ENCODE data around the gene ACVR2B.

ACVR2B gene

DNA sequence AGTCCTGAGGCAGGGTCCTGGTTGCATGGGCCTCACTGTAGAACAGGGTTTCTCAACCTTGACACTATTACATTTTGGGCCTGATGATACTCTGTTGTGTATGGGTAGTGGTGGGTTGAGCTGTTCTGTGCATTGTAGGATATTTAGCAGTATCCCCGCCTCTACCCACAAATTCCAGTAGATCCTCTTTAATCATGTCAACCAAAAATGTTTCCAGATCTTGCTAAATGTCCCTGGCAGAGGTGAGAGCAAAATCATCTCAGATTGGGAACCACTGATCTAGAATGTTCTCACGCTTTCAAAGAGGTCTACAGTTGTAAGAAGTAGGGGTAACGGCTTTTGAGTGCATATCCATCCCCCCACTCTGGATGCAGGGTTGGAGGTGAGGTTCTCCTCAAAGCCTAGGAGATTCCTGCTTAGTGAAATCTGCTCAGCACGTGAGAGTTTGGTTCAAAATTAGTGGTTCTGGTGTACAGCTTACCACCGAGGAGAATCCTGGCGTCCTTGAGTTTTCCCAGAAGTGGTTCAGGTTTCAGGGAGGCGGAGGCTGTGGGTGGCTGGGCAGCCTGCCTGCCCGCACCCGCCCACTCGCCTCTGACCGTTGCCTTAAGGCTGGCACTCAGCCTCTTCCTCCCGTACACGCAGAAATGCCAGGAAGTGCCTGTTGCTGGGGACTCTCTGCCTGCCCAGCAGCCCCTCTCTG, 5.3 kb downstream of the ACVR2B start:
- peak; percentile 74 for DNase-seq

DNA sequence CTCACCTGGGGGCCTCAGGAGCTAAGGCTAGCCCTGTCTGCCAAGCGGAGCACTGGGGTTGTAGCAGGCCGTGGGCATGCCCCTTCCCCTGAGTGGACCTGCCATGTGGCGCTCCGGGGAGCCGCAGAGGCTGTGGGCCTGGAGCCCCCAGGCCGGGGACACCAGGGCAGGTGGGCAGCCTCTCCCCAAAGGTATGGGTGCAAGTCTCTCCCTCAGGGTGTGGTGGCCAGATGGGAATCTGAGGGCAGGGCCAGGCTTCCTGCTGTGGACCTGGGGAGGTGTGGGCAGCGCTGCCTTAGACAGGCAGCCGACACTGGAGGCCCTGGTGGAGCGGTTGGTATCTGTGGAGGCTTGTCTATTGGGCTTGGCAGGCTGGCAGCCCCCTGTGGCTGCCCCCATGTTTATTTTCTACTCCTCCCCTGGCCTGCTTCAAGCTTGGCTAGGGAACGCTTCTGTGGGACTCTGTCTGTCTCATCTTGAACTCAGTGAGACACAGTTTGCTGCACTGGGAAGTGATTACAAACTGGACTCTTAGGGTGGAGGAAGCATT, 5.9 kb downstream of the ACVR2B start:
- DNase-seq, result no peak

DNA sequence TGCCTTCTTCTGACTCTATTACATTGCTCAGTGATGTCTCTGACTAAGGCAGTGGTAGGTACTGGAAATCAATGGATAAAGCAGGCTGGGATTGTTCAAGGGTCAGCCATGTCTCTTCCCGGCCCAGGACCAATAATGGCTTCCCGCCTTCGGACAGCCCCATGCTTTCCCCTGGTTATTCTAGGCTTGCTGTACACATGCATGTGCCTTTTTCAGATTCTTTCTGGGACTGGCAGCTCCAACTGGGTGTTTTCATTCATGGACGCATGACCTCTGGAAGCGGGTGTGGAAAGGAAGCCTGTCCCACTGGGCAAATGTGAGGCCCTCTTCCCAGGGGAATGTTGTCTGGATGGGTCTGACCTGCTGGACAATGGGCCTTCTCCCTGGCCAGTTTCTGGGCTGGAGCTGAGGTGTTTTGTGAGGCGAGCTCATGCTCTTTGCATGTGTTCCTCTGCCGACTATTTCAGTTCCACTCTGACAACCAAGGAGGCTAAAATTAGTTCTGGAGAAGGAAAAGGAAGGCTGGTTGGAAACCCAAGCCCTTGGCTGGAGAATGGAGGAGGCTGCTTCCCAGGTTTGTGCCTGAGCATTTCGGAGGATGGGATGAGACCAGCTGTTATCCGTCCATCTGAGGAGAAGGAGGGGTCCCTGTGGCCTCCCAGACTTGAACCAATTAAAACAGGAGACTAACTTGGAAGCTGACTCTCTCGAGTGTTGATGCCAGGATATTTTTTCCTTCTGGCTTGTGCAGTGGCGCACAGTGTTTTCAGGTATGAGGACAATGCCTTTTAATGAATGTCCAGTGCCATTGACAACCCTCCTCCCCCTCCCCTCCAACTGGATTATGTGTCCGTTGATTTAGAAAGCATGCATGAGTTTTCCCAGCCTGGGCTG, 6.9 kb downstream of the ACVR2B start:
- DNase-seq, result peak; percentile 65

- no peak for DNase-seq
Measured at GRCh38 chr3:38465588-38466154, 12.0 kb downstream of the ACVR2B start.

DNA sequence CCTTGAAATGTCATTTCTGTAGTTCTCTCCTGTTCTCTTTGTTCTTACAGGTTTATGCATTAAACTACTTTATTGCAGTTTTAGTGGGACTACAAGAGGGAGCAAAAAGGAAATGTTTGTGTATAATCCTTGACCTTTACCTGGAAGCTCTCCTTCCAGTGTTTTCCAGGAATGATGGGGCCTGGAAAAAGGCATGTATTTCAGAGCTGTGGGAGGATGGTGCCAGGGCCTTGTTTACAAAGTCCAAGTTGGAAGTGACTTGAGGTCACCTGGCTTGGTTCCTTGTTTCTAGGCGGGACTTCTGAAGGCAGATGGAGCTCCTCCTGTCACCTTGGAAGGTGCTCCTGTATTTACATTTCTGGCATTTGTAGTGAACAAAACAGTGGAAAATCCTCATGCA, 15.1 kb downstream of the ACVR2B start:
- DNase-seq, result no peak

DNA sequence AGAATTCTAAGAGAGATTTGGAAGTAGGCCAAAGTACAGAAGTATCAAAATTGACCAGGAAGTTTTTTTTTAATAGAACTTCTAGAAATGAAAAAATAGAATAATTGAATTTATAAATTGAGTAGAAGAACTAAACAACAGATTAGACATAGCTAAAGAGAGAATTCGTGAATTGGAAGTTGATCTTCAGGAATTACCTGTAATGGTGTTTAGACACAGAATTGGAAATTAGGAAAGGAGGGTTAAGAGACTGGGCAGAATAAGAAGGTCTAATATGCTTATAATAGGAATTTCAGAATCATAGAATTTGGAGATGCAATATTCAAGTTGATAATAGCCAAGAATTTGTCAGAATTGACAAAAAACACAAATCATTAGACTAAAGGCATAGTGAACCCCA, 16.2 kb downstream of the ACVR2B start:
- DNase-seq, result no peak

GRCh38 chr3:38471260-38471857, 17.7 kb downstream of the ACVR2B start:
- DNase-seq, result no peak

DNA sequence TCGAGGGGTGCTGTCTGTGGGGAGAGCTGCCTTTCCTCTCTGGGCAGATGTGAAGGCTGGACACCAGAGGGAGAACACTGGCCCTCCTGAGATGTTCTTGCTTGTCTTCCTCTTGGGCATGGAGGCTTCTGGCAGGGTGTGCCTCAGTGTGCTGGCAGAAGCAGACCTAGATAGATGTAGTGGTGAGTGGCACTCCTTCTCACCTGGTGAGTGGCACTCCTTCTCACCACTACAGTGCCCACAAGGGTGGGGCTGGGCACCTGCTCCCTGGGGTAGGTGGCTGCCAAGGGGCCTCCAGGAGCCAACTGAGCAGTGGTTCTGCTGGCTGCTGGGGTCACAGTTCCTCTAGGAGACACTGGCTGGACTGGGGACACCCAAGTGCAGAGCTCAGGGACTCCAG, 18.7 kb downstream of the ACVR2B start:
- DNase-seq, result no peak

DNA sequence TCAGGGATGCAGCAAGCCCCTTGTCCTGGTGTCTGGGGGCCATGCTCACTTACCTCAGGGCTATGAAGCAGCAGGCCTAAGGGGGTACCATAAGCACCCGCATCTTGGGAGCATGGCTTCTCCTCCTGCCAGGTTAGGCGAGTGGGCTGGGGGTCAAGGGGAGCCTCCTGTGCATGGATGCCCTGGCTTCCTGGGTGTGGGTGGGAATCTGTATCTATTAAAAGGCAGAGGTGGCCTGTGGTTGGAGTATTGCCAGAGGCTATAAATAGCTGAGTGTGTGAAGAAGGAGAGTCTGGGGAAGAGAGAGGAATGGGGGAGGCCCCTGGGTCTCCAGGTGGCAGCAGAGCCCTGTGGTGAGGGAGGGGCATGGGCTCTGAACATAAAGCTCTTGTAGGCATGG, 19.5 kb downstream of the ACVR2B start:
- DNase-seq, result no peak

DNA sequence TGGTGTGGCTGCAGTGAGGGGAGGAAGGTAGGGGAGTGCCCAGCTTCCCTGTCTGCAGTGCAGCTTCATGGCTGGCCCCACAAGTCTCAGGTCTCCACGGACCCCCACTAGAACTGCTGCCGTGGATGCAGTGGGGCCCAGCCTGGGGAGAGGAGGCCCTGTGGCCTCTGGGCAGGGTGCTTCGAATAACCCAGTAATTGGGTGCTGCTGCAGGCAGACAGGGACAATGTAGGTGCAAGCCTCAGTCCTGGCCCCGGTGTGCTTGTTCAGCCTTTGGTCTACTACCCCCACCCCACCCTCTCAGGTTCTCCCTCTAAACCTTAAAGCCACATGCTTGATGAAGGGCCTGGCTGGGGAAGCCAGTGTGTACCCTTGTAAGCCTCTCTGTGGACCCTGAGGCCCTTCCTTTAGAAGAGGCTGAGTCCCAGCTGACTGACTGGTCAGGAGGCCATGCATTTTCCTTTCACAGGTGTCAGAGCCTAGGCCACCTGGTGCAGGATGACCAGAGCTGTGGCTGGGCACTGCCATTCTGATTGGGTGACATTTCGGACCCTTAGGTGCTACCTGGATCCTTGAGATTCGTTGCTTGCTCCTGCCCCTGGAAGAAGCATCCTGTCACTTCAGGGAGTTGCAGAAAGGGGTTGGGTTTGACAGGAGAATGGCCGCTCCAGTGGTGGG, 21.4 kb downstream of the ACVR2B start:
- DNase-seq, result no peak

- no peak for DNase-seq
Measured at GRCh38 chr3:38475716-38476115, 22.0 kb downstream of the ACVR2B start.

DNA sequence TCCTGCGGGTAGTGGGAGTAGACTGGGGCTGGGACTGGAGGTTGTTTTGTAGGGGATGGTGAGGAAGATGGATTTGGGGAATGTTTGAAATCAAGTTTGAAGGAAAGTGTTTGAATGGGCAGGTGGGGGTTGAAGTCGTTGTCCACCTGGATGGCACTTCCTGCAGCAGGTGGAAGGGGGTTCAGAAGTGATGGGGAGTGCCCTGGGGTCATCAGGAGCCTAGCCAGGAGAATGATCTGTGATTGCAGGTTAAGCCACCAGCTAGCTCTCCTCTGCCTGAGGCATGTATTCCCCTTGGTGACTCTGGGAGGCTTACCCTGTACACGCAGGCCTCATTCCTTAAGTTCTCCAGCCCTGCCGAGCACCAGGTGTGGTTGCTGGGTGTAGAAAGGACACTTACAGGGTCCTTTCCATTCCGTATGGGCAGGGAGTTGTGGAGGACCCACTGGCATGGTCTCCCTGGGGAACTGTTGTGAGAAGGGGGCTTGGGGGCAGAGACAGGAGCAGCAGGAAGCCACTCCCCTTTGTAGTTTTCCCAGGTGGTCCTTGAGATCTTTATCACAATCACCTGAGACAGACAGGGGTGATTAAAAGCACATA, 22.6 kb downstream of the ACVR2B start:
- no peak for DNase-seq

DNA sequence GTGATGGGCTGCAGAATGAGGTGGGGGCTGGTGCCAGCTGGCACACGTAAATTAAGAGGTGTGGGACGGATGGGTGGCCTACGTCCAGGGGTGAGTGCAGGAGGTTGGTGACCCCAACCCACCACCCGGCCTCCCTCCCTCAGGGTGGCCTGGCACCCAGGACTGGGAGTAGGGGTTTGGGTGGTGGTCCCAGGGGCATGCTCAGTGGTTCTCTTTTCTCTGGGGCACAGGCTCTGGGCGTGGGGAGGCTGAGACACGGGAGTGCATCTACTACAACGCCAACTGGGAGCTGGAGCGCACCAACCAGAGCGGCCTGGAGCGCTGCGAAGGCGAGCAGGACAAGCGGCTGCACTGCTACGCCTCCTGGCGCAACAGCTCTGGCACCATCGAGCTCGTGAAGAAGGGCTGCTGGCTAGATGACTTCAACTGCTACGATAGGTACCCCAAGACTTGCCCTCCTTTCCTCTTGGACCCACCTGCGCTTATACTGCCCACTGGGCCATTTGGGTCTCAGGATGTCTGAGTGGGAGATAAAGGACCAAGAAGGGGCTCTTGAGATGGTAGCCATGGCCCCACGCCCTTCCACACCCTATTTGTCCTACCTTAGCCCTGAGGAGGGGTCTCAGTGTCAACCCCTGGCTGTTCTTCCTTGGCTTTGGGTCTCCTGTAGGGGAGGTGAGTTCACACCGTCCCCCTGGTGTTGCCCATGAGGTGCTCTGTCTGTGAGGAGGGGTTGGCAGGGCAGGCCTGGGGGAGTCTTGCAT, 23.5 kb downstream of the ACVR2B start:
- DNase-seq, result no peak

DNA sequence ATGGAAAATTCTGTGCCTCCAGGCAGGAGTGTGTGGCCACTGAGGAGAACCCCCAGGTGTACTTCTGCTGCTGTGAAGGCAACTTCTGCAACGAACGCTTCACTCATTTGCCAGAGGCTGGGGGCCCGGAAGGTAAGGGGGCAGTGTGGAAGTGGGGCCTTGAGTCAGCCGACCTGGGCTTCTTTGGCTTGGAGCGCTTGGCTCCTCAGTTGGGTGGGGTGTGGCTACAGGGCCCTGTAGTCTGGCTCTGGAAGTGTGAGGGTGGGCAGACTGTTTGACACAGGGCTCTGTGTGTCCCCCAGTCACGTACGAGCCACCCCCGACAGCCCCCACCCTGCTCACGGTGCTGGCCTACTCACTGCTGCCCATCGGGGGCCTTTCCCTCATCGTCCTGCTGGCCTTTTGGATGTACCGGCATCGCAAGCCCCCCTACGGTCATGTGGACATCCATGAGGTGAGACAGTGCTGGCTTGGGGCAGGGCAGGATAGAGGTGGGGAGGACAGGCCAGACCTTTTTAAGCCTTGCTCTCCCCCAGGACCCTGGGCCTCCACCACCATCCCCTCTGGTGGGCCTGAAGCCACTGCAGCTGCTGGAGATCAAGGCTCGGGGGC, 24.3 kb downstream of the ACVR2B start:
- no peak for DNase-seq

DNA sequence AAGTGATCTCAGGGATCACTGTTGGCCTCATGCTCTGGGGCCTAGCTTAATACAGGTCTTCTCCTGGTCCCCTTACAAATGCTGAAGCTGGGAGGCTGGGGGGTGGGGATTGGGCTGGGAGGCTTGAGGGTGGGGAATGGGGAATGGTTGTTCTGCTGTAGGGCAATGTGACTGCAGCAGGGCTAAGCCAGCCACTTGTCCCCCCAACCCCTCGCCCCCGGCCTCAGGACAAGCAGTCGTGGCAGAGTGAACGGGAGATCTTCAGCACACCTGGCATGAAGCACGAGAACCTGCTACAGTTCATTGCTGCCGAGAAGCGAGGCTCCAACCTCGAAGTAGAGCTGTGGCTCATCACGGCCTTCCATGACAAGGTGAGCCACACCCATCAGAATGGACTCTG, 25.2 kb downstream of the ACVR2B start:
- no peak for DNase-seq

DNA sequence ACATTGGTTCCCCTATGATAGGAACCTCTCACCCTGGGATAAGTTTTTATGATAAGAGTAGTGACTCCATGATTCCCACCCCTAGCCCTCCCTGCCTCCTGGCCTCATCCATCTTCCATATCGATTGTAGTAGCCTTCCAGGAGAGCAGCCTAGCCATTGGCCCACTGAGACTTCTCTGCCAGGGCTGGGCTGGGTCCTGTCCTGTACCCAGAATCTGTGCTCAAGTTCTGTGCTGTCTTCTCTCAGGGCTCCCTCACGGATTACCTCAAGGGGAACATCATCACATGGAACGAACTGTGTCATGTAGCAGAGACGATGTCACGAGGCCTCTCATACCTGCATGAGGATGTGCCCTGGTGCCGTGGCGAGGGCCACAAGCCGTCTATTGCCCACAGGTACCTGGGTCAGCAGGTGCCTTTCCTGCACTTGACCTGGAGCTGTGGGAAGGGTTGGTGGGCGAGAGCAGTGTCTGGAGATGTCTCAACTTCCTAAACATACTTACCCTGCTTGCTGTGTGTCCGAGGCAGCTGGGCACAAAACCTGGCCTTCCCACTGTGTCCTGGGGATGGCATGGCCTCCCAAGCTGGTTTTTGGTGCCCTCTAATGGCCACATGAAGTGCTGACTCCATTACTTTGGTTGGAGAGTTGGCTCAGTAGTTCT, 25.9 kb downstream of the ACVR2B start:
- peak; percentile 76 for DNase-seq

GRCh38 chr3:38480093-38480445, 26.4 kb downstream of the ACVR2B start:
- no peak for DNase-seq

DNA sequence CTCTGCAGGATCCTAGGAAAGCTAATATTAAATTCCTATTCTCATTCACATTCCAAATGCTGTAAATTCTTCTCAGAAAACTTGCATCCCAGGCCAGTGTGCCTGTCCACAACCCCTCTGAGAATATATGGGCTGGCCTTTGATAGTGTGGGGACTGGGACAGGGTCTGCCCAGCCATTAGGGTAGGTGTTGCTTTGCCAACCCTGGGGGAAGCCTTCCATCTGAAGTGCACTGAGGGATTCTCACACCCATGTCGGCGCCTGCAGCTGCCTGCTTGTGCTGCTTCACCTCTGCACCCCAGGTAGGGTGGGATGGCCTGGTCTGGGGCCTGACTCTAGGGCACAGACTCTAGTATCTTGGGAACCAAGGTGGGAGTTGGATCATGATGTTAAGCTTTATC, 27.2 kb downstream of the ACVR2B start:
- no peak for DNase-seq

DNA sequence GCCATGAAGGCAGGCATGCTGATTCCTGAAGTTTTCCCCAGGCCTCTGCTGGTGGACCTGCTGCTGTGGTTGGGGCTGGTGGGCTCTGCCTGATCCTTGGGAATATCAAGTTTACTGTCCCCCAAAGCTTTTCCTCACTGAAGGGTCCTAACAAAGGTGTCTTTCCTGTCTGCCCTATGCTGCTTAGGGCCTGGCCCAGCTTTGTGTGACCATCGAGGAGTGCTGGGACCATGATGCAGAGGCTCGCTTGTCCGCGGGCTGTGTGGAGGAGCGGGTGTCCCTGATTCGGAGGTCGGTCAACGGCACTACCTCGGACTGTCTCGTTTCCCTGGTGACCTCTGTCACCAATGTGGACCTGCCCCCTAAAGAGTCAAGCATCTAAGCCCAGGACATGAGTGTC, 29.3 kb downstream of the ACVR2B start:
- DNase-seq, result no peak

DNA sequence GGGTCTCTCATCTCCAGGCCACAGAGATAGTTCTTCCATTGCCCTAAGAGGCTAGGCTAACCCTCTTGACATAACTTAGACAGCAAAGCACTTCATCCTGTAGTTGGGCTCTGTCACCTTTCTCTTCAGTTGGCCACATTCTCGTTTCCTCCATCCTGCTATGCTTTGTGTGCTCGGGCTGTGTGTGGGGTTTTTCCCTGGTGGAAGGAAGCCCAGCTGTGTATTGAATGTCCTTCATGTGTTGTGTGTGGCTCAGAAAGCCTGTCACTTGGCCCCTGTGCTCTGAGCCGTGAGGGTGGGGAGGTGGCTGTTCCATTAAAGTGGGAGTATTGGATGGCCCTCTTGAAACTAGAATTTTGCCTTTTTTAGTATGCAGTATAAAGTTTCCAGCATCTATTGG, 33.6 kb downstream of the ACVR2B start:
- no peak for DNase-seq

- DNase-seq, result no peak
Measured at GRCh38 chr3:38488949-38489348, 35.3 kb downstream of the ACVR2B start.
